BJ (cell line): ENCODE measurements around the gene FTO. TPM values are rescaled to one million over a fixed set of nuclear protein-coding genes. Genes with fewer than 3 reads are reported as not detected.

Source experiments
- CTCF ChIA-PET: fragments of 350-600 bp; formaldehyde crosslinking; extraction: SDS; loops from one replicate; lab custom pipeline; 2021; ENCODE audit warnings: antibody characterized with exemption, inconsistent platforms; lab: Yijun Ruan, JAX
- POLR2A ChIA-PET: fragments of 300-600 bp; sonication (Branson Sonifier 250); formaldehyde crosslinking; extraction: SDS; loops from one replicate; lab custom pipeline; 2021; ENCODE audit warnings: antibody characterized with exemption; lab: Charles Lee
- DNase-seq: peaks from one replicate; pipeline ENCODE4 v3.0.0-alpha.2; 2011; ENCODE audit warnings: low read depth
- H3K27me3 ChIP-seq: 2 replicates; pipeline ENCODE4 v1.6.0; 2011; ENCODE audit warnings: low read length; ENCODE audit not compliant: control insufficient read depth, insufficient read depth
- H3K36me3 ChIP-seq: 2 replicates; pipeline ENCODE4 v1.5.1; 2011; ENCODE audit warnings: low read length; ENCODE audit not compliant: control insufficient read depth, insufficient read depth
- H3K4me3 ChIP-seq: 2 replicates; pipeline ENCODE4 v1.5.1; 2011; ENCODE audit warnings: low read depth, mild to moderate bottlenecking, control low read depth, low read length
- CTCF ChIP-seq: IDR thresholded peaks from 2 replicates; pipeline ENCODE4 v1.5.1; 2011; ENCODE audit warnings: low read depth, mild to moderate bottlenecking, control low read depth, inconsistent platforms, low read length, moderate library complexity; ENCODE audit not compliant: insufficient read depth
- polyA plus RNA-seq: library from polyadenylated mRNA; depleted of rRNA; stranded (reverse); fragments of >200 nt; gene quantifications from 2 replicates; pipeline ENCODE4 v1.2.3, GENCODE V29; 2011

FTO gene
- polyA plus RNA-seq, 1 experiment = 86.3 TPM

DNA sequence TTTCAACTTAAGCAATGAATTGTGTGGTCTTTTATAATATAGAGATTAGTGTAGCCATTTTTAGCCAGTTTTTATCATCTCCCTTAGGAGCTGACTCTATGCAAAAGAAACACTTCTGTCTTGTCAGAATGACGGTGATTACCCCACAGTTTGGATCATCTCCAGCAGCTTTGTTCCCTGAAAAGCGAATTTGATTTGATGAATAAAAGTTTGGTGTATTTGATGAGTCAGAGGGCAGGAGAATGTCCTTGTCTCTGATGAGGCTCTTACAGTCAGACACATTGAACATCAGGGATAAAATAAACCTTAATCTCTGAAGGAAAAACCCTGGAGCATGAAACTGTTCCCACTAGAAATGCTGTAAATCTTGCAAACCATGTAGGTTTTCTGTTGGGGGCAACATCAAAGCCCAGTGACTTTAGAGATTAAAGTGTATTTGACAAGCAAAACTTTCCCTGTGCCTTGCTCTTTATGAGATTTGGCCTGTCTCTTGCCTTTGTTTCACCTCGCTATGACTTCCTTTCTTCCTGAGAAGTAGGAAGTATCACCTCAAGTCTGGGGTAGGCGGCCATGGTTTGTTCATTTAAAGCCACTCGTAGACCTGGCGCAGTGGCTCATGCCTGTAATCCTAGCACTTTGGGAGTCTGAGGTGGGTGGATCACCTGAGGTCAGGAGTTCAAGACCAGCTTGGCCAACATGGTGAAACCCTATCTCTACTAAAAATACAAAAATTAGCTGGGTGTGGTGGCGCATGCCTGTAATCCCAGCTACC is 209.3 kb downstream of the FTO start:
- Histone ChIP-seq H3K4me3 (no peak overlapping the region), H3K36me3 (no peaks in the 10 kb centered on the region), H3K27me3 (no peaks in the 10 kb centered on the region)
- peak; percentile 32 for DNase-seq
- ChIA-PET CTCF (interaction anchor here (0.9 to 2.0 kb wide), 3 partner anchors 8 to 21 kb away, joined by 3 to 6 read pairs (median 4); no protein-coding TSS in a partner anchor), POLR2A (interaction anchor here (0.7 kb wide), 1 partner anchor 74 kb away, joined by 4 read pairs; no protein-coding TSS in a partner anchor)
- TF ChIP-seq CTCF = no peak

DNA sequence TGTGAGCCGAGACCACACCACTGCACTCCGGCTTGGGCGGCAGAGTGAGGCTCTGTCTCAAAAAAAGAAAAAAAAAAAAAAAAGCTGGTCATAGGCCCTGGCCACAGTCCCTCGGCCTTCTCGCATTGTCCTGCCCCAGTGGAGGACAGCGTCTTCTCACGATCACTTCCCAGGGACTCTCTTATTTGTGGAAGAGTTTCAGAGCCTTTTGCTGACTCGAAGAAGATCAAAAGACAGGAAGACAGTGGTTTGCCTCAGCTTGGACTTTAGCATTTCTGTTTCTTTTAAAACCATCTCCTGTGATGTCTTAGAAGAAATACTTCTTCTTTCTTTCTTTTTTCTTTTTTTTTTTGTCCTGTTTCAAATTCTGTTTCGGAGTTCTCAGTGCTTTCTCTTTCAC is 210.0 kb downstream of the FTO start:
- ChIA-PET CTCF (no interaction called here), POLR2A (interaction anchor here (0.7 kb wide), 1 partner anchor 73 kb away, joined by 4 read pairs; no protein-coding TSS in a partner anchor)
- H3K27me3 ChIP-seq = no peaks in the 10 kb centered on the region
- no peak for DNase-seq
- TF ChIP-seq CTCF = no peak
- H3K36me3 ChIP-seq = no peaks in the 10 kb centered on the region
- H3K4me3 ChIP-seq = no peak overlapping the region

GRCh38 chr16:53914736-53915135 is 210.8 kb downstream of the FTO start:
- Histone ChIP-seq H3K27me3 (no peaks in the 10 kb centered on the region), H3K36me3 (no peaks in the 10 kb centered on the region), H3K4me3 (no peak overlapping the region)
- DNase-seq = no peak
- ChIA-PET CTCF (no interaction called here), POLR2A (no interaction called here)
- TF ChIP-seq CTCF = no peak

DNA sequence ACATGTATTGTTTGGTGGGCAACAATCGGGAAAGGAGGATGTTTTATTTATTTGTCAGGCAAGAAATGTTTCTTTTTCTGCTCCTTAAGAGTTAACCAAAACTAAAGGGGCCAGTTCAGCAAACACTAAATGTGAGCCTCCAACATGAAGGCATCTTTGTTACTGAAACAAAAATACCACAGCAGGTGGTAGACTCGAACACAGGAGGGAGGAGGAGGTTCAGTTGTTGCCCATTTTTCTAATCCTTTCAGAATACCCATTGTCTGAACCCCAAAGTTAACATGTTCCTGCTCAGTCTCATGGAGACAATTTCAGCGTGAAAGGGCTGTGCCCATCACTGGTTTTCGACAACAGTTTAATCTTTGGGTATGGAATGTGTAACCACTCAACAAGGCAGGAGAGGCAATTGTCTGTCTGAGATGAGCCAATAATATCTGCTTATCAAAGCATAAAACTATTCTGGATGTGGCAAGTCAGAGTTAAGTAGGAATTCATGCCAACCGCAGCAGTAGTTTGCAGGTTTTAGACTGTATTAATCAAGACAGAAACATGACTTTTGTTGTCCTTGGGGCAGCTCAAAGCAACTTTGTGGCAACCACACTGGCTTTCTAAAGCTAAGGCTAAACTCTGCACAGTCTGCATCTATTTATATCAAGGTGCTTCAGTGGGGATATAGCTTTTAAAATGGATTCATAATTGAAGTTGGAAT is 211.7 kb downstream of the FTO start:
- H3K4me3 ChIP-seq = no peak overlapping the region
- POLR2A ChIA-PET = no interaction called here
- H3K36me3 ChIP-seq = no peaks in the 10 kb centered on the region
- CTCF ChIA-PET = no interaction called here
- no peaks in the 10 kb centered on the region for H3K27me3 ChIP-seq
- no peak for TF ChIP-seq CTCF
- DNase-seq = no peak

DNA sequence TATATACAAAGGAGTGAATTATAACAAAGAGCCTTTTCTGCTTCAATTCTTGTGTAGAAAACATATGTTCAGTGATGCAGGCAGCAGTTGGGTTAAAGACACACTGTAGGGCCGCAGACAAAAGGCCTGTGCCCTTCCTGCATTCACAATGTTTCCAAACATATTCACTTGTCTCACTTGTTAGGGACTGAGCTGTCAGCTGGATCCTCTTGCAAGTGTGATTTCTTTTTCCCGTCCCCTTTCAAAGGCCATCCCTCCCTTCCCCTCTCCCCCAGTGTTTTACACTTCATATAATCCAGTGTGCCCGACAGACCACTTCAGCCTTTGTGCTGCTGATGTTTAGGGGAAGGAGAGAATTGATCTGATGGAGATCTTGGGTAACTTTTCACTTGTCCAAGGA is 217.0 kb downstream of the FTO start:
- CTCF ChIA-PET = no interaction called here
- no peak overlapping the region for H3K4me3 ChIP-seq
- DNase-seq = no peak
- POLR2A ChIA-PET = no interaction called here
- TF ChIP-seq CTCF = no peak
- no peaks in the 10 kb centered on the region for H3K36me3 ChIP-seq
- no peaks in the 10 kb centered on the region for H3K27me3 ChIP-seq
